Inflammatory macrophage treated with lipopolysaccharide for 1 hour (primary cell): ENCODE results near the gene RARG.
"Not testable (repeated sequence)": the region's sequence is repeated elsewhere in the genome, so short reads cannot be mapped to it uniquely, and the experiment has no call there.

Source experiments
- DNase-seq, 2 donors: peaks; one replicate each; pipeline ENCODE4 v3.0.0-alpha.2; 2020 to 2022

The RARG gene

GRCh38 chr12:53166837-53167236 is 65.2 kb downstream of the RARG start:
- DNase-seq, result no peak

GRCh38 chr12:53163008-53163407 is 69.0 kb downstream of the RARG start:
- DNase-seq, result not testable (repeated sequence)

- no peak for DNase-seq
Observed at GRCh38 chr12:53161119-53161911, 70.7 kb downstream of the RARG start.

GRCh38 chr12:53160673-53161072 is 71.3 kb downstream of the RARG start:
- DNase-seq, result no peak
